ENCODE results near the gene FAM236A.
"Not testable (repeated sequence)": the region's sequence is repeated elsewhere in the genome, so short reads cannot be mapped to it uniquely, and the experiment has no call there.

The FAM236A gene

GRCh38 chrX:72937906-72938305 lies at the start of gene FAM236A:
FAM236A (plus strand) TSS chrX:72938206; CDS start chrX:72938263, 57 bp downstream.
- not testable (repeated sequence) for H3K36me3 ChIP-seq (ENCODE audit: control insufficient read depth, insufficient read depth, low read length); H3K27me3 ChIP-seq (replicated peaks; ENCODE audit: control insufficient read depth, insufficient read depth, low read length); DNase-seq (ENCODE audit: extremely low read depth, insufficient read length); H3K4me3 ChIP-seq (replicated peaks; ENCODE audit: low read depth, low read length)

- not testable (repeated sequence) for H3K4me3 ChIP-seq (replicated peaks; ENCODE audit: low read depth, low read length); DNase-seq (ENCODE audit: extremely low read depth, insufficient read length); H3K27me3 ChIP-seq (replicated peaks; ENCODE audit: control insufficient read depth, insufficient read depth, low read length); H3K36me3 ChIP-seq (ENCODE audit: control insufficient read depth, insufficient read depth, low read length)
Observed at GRCh38 chrX:72889740-72890139, 48.3 kb upstream of the FAM236A start.

DNA sequence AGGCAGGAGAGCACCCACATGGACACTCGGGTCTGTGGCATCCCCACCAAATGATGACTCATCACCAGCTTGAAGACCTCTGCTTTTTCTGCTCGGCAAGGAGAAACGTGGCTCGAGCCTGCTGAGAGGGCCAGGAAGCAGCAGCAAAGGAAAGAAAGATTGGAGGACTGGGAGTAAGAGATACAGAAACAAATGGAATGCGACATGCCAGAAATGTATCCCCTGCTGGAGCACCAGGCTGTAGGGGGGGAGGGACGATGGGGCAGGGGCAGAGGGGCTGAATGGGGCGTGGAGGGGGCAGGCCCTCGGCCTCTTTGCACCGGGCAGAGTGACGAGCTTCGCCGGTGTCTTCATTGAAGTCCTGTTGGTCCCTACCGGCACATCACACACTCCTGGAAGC lies 25.7 kb upstream of the FAM236A start, which contains the start of gene FAM236C:
FAM236C (plus strand) TSS at position 301 of the 400 bp plus-strand sequence. CDS start 100 bp downstream, outside the sequence.
- DNase-seq (ENCODE audit: extremely low read depth, insufficient read length); H3K4me3 ChIP-seq (replicated peaks; ENCODE audit: low read depth, low read length); H3K27me3 ChIP-seq (replicated peaks; ENCODE audit: control insufficient read depth, insufficient read depth, low read length): not testable (repeated sequence)

DNA sequence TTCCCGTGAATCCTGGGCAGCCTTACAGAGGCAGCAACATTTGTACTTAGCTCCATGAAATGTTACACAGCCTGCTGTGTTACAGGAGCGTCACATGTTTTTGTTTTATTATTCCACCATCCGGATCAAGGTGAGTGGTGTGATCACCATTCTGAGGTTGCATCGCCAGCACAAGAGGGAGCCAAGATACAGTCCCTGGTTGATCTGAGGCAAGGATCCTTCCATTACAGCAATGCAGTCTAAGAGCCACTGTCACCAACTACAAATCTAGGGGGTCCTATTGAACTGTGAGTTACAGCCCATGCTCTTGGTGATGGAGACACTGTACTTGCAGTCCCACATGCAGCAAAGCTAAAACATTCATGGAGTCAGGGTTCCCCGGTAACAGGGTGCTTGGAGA lies 21.9 kb upstream of the FAM236A start:
- DNase-seq (ENCODE audit: extremely low read depth, insufficient read length); H3K4me3 ChIP-seq (replicated peaks; ENCODE audit: low read depth, low read length); H3K27me3 ChIP-seq (replicated peaks; ENCODE audit: control insufficient read depth, insufficient read depth, low read length); H3K36me3 ChIP-seq (ENCODE audit: control insufficient read depth, insufficient read depth, low read length): not testable (repeated sequence)

More for the DNA sequence above, 25.7 kb upstream of the FAM236A start, which contains the start of gene FAM236C:
- not testable (repeated sequence) for H3K36me3 ChIP-seq (ENCODE audit: control insufficient read depth, insufficient read depth, low read length)

- DNase-seq (ENCODE audit: extremely low read depth, insufficient read length); H3K27me3 ChIP-seq (replicated peaks; ENCODE audit: control insufficient read depth, insufficient read depth, low read length); H3K36me3 ChIP-seq (ENCODE audit: control insufficient read depth, insufficient read depth, low read length); H3K4me3 ChIP-seq (replicated peaks; ENCODE audit: low read depth, low read length): not testable (repeated sequence)
Observed at GRCh38 chrX:72932283-72932682, 5.7 kb upstream of the FAM236A start.

GRCh38 chrX:72936455-72936854 lies 1.6 kb upstream of the FAM236A start:
- not testable (repeated sequence) for DNase-seq (ENCODE audit: extremely low read depth, insufficient read length); H3K4me3 ChIP-seq (replicated peaks; ENCODE audit: low read depth, low read length); H3K27me3 ChIP-seq (replicated peaks; ENCODE audit: control insufficient read depth, insufficient read depth, low read length); H3K36me3 ChIP-seq (ENCODE audit: control insufficient read depth, insufficient read depth, low read length)

GRCh38 chrX:72936882-72937455 lies 1.0 kb upstream of the FAM236A start:
- H3K27me3 ChIP-seq (replicated peaks; ENCODE audit: control insufficient read depth, insufficient read depth, low read length); DNase-seq (ENCODE audit: extremely low read depth, insufficient read length); H3K4me3 ChIP-seq (replicated peaks; ENCODE audit: low read depth, low read length); H3K36me3 ChIP-seq (ENCODE audit: control insufficient read depth, insufficient read depth, low read length): not testable (repeated sequence)

DNA sequence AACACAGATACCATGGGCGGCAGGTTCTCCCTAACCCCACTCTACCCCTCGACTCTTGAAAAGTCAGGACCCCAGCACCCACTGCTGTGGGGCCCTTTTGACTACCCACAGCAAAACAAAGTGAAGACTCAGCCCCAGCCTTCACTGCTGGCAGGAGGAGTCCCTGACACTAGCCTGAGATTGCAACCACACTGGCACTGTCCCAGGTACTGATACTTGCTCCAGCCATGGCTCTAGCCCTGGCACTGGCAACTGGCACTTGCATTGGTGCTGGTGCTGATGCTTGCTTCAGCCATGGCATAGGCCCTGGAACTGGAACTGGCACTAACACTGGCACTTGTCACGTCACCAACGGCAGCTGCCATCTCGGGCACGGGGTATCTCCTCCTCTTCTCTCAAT lies 4.3 kb downstream of the FAM236A start:
- not testable (repeated sequence) for DNase-seq (ENCODE audit: extremely low read depth, insufficient read length); H3K27me3 ChIP-seq (replicated peaks; ENCODE audit: control insufficient read depth, insufficient read depth, low read length); H3K4me3 ChIP-seq (replicated peaks; ENCODE audit: low read depth, low read length)

DNA sequence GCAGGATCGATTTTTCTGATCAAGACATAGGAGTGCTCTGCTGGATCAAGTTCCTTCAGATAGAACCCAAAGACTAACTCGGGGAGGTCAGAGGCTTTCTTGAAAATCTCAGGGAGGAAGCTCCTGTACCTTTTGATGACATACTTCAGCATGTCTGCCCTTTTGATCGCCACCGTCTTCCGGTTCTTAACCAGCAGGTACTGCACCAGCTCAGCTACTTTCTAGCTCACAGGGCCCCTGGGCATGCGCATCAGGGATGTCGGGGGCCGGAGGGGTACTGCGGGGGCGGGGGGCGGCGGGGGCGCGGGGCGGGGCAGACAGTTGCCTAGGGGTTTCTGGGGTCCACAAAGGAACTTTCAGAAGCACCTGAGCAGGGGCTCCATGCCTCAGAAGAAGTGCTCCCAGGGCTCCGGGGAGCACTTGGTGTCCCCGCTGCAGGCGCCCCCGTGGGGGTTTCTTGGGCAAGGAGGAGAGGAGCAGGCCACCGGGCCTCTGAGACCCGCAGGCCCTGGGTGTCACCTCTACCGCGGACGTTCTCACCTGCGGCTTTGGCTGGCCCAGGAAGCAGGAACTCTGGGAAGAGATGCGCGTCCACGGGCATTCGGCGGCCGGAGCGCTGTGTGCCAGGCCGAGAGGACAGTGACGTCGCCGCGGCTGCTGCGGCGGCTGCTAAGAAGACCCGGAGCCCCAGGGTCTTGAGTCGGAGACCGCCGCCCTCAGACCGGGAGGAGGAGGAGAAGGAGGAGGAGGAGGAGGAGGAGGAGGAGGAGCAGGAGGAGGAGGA lies 5.2 kb downstream of the FAM236A start:
- DNase-seq (ENCODE audit: extremely low read depth, insufficient read length); H3K36me3 ChIP-seq (ENCODE audit: control insufficient read depth, insufficient read depth, low read length); H3K4me3 ChIP-seq (replicated peaks; ENCODE audit: low read depth, low read length); H3K27me3 ChIP-seq (replicated peaks; ENCODE audit: control insufficient read depth, insufficient read depth, low read length): not testable (repeated sequence)

More for the DNA sequence above, 4.3 kb downstream of the FAM236A start:
- H3K36me3 ChIP-seq (ENCODE audit: control insufficient read depth, insufficient read depth, low read length): not testable (repeated sequence)

DNA sequence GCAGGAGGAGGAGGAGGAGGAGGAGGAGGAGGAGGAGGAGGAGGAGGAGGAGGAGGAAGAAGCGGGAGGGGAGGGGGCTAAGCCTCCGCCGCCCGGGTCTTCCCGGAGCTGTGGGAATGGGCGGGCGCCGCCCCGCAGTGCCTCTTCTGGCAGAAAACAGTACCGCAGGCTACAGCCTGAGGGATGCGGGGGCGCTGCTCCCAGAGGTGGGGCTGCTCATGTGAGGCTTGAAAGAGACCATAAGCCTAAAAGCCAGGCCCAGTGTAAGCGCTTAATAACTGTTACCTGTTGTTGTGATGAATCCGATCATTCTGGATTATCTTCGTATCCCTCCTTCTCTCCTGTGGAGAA lies 5.8 kb downstream of the FAM236A start, which contains the start of gene DMRTC1:
DMRTC1 (minus strand) TSS at position 19 of the 351 bp plus-strand sequence. CDS start 68,143 bp downstream, outside the sequence.
- not testable (repeated sequence) for H3K27me3 ChIP-seq (replicated peaks; ENCODE audit: control insufficient read depth, insufficient read depth, low read length); DNase-seq (ENCODE audit: extremely low read depth, insufficient read length); H3K4me3 ChIP-seq (replicated peaks; ENCODE audit: low read depth, low read length); H3K36me3 ChIP-seq (ENCODE audit: control insufficient read depth, insufficient read depth, low read length)

DNA sequence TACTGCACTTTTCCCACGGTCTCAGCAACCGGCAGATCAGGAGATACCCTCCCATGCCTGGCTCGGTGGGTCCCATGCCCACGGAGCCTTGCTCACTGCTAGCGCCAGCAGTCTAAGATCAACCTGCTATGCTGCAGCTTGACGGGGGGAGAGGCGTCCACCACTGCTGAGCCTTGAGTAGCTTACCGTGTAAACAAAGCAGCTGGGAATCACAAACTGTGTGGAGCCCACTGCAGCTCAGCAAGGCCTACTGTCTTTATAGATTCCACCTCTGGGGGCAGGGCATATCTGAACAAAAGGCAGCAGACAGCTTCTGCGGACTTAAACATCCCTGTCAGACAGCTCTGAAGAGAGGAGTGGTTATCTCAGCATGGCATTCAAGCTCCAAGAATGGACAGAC lies 22.0 kb downstream of the FAM236A start:
- not testable (repeated sequence) for H3K27me3 ChIP-seq (replicated peaks; ENCODE audit: control insufficient read depth, insufficient read depth, low read length); H3K4me3 ChIP-seq (replicated peaks; ENCODE audit: low read depth, low read length); H3K36me3 ChIP-seq (ENCODE audit: control insufficient read depth, insufficient read depth, low read length); DNase-seq (ENCODE audit: extremely low read depth, insufficient read length)

GRCh38 chrX:72971859-72972258 lies 33.9 kb downstream of the FAM236A start:
- not testable (repeated sequence) for H3K36me3 ChIP-seq (ENCODE audit: control insufficient read depth, insufficient read depth, low read length); H3K4me3 ChIP-seq (replicated peaks; ENCODE audit: low read depth, low read length); H3K27me3 ChIP-seq (replicated peaks; ENCODE audit: control insufficient read depth, insufficient read depth, low read length); DNase-seq (ENCODE audit: extremely low read depth, insufficient read length)

GRCh38 chrX:72974885-72975284 lies 36.9 kb downstream of the FAM236A start:
- H3K27me3 ChIP-seq (replicated peaks; ENCODE audit: control insufficient read depth, insufficient read depth, low read length): not testable (repeated sequence)

GRCh38 chrX:72980894-72981469 lies 43.0 kb downstream of the FAM236A start:
- H3K36me3 ChIP-seq (ENCODE audit: control insufficient read depth, insufficient read depth, low read length); DNase-seq (ENCODE audit: extremely low read depth, insufficient read length): not testable (repeated sequence)

More at GRCh38 chrX:72974885-72975284, 36.9 kb downstream of the FAM236A start:
- not testable (repeated sequence) for H3K36me3 ChIP-seq (ENCODE audit: control insufficient read depth, insufficient read depth, low read length); DNase-seq (ENCODE audit: extremely low read depth, insufficient read length); H3K4me3 ChIP-seq (replicated peaks; ENCODE audit: low read depth, low read length)

More at GRCh38 chrX:72980894-72981469, 43.0 kb downstream of the FAM236A start:
- H3K4me3 ChIP-seq (replicated peaks; ENCODE audit: low read depth, low read length); H3K27me3 ChIP-seq (replicated peaks; ENCODE audit: control insufficient read depth, insufficient read depth, low read length): not testable (repeated sequence)
